Inferior parietal cortex (tissue), 1 donor: ENCODE data around the gene SMIM35.

Source experiments
- DNase-seq: peaks from one replicate; pipeline ENCODE4 v3.0.0-alpha.2; 2016; ENCODE audit errors: extremely low spot score

Gene SMIM35

GRCh38 chr11:118109231-118109630 is 22.5 kb upstream of the SMIM35 start:
- no peak for DNase-seq

- no peak for DNase-seq
These were observed 21.8 kb upstream of the SMIM35 start for GRCh38 chr11:118108513-118108912.

GRCh38 chr11:118106789-118107335 is 20.1 kb upstream of the SMIM35 start:
- DNase-seq, result no peak

GRCh38 chr11:118105657-118106305 is 19.0 kb upstream of the SMIM35 start:
- DNase-seq, result no peak

- DNase-seq, result no peak
These were observed 17.7 kb upstream of the SMIM35 start for GRCh38 chr11:118104491-118104890.

GRCh38 chr11:118102721-118103261 is 16.0 kb upstream of the SMIM35 start:
- DNase-seq, result no peak

- DNase-seq, result no peak
These were observed 14.0 kb upstream of the SMIM35 start for GRCh38 chr11:118100691-118101232.

- no peak for DNase-seq
These were observed 13.2 kb upstream of the SMIM35 start for GRCh38 chr11:118099838-118100556.

GRCh38 chr11:118098996-118099837 is 12.5 kb upstream of the SMIM35 start:
- no peak for DNase-seq

- DNase-seq, result no peak
These were observed 9.2 kb upstream of the SMIM35 start for GRCh38 chr11:118095967-118096367.

GRCh38 chr11:118095493-118095892 is 8.7 kb upstream of the SMIM35 start:
- DNase-seq, result no peak

- DNase-seq, result no peak
These were observed 6.3 kb upstream of the SMIM35 start for GRCh38 chr11:118092907-118093571.

- DNase-seq, result no peak
These were observed 4.9 kb upstream of the SMIM35 start for GRCh38 chr11:118091690-118092089.

- DNase-seq, result no peak
These were observed 3.9 kb upstream of the SMIM35 start for GRCh38 chr11:118090545-118091162.

GRCh38 chr11:118088531-118088930 is 1.8 kb upstream of the SMIM35 start:
- DNase-seq, result no peak

- no peak for DNase-seq
These were observed 1.2 kb upstream of the SMIM35 start for GRCh38 chr11:118087931-118088330.

- DNase-seq, result no peak
These were observed 2.1 kb downstream of the SMIM35 start for GRCh38 chr11:118084656-118085055.

- DNase-seq, result no peak
These were observed 2.5 kb downstream of the SMIM35 start for GRCh38 chr11:118084247-118084646.

GRCh38 chr11:118082880-118083552 is 3.7 kb downstream of the SMIM35 start:
- no peak for DNase-seq
